ENCODE data around the gene SLC1A6. TPM values are rescaled to one million over a fixed set of nuclear protein-coding genes. Genes with fewer than 3 reads are reported as not detected.

Gene SLC1A6
- total and polyA plus RNA-seq, 2 of the 4 experiments (the other 2 are of a cell fraction), result not detected

GRCh38 chr19:14941189-14941588 lies 38.5 kb downstream of the SLC1A6 start, which contains the start of gene OR7C2:
Gene OR7C2, plus strand, starts transcription at chr19:14941489. Its CDS starts 0 bp downstream, at chr19:14941489.
- no peak within 1 kb of the TSS for H2AK5ac ChIP-seq (ENCODE audit: low read depth, low read length)
- DNase-seq (no peak), ATAC-seq (ENCODE audit: low read depth) (no peak)
- H3K4me1 ChIP-seq (ENCODE audit: control insufficient read depth, insufficient read depth, low read length), result no peaks in the 10 kb centered on the region
- no peak within 1 kb of the TSS for H2BK15ac ChIP-seq (ENCODE audit: low read depth, low read length)
- ChIA-PET POLR2A (ENCODE audit: unreplicated experiment) (no interaction called here), CTCF (no interaction called here)
- no peak within 1 kb of the TSS for H3K23ac ChIP-seq (ENCODE audit: low read depth, low read length)
- H3K27ac ChIP-seq (ENCODE audit: insufficient read depth, low read length), result no peak within 1 kb of the TSS
- H3K27me3 ChIP-seq (ENCODE audit: control insufficient read depth, insufficient read depth, low read length), result no peaks in the 10 kb centered on the region
- H3K4me2 ChIP-seq (ENCODE audit: low read depth, low read length), result no peak within 1 kb of the TSS
- no peak within 1 kb of the TSS for H2BK5ac ChIP-seq (ENCODE audit: low read depth, low read length, poor library complexity, severe bottlenecking)
- H3K14ac ChIP-seq (replicated peaks; ENCODE audit: low read depth, low read length), result no peak within 1 kb of the TSS
- TF ChIP-seq FOS (IDR thresholded peaks at IDR 0.05; ENCODE audit: low read depth, low read length), result no peak
- no peak for TF ChIP-seq MXI1 (IDR thresholded peaks at IDR 0.05; ENCODE audit: borderline replicate concordance, low read depth, low read length)
- dilution Hi-C loops (cut with HindIII; ENCODE audit: low sequenced_read_pairs, unreplicated experiment) (no loop called here), intact Hi-C loops (cut with micrococcal nuclease) (no loop called here), in situ Hi-C loops (cut with MboI; ENCODE audit: low sequenced_read_pairs) (no loop called here)
- no peaks in the 10 kb centered on the region for H3K79me1 ChIP-seq (ENCODE audit: low read depth in 1 of 2, low read length in 2 of 2)
- no peaks in the 10 kb centered on the region for H3K9me1 ChIP-seq (ENCODE audit: insufficient read depth, low read length)
- no TSS peak for BruUV-seq (replicated peaks)
- no peak within 1 kb of the TSS for H2BK20ac ChIP-seq (ENCODE audit: low read depth, low read length)
- H3K4ac ChIP-seq (ENCODE audit: low read depth, low read length), result no peak within 1 kb of the TSS
- no peak within 1 kb of the TSS for H2AFZ ChIP-seq (replicated peaks; ENCODE audit: low read length, poor library complexity)
- no peak within 1 kb of the TSS for H4K91ac ChIP-seq (ENCODE audit: insufficient read depth, low read depth, low read length)
- peaks cover 9% of the 10 kb centered on the region; the same call in 1 of the 2 replicates for H3K9me3 ChIP-seq (ENCODE audit: control insufficient read depth, insufficient read depth, low read length)
- no peak within 1 kb of the TSS for H3K9ac ChIP-seq (ENCODE audit: low read depth, low read length)
- WGBS, 2 experiments (ENCODE audit: extremely low coverage in 2 of 2, insufficient read length in 1 of 2), result 78% methylated on average over 1 of the region's 6 CpGs; no CpG with 5 or more reads in 1 of the 2 experiments
- H4K8ac ChIP-seq (ENCODE audit: low read depth in 2 of 2, low read length in 2 of 2), result no peak within 1 kb of the TSS
- no peaks in the 10 kb centered on the region for H3K36me3 ChIP-seq (ENCODE audit: control insufficient read depth, insufficient read depth, low read length)
- H3K18ac ChIP-seq (ENCODE audit: low read depth, low read length), result no peak within 1 kb of the TSS
- H4K20me1 ChIP-seq (ENCODE audit: insufficient read depth, low read length), result no peaks in the 10 kb centered on the region
- H3K56ac ChIP-seq (ENCODE audit: extremely low read depth, insufficient read depth, low read length), result no peak within 1 kb of the TSS
- H4K5ac ChIP-seq (ENCODE audit: low read depth, low read length), result no peak within 1 kb of the TSS
- no peak within 1 kb of the TSS for H2BK120ac ChIP-seq (ENCODE audit: low read depth, low read length)
- no peak within 1 kb of the TSS for H2AK9ac ChIP-seq (replicated peaks; ENCODE audit: low read depth, low read length, poor library complexity)
- no peak within 1 kb of the TSS for H3K4me3 ChIP-seq (ENCODE audit: insufficient read depth, low read depth, low read length)
